ENCODE data around the gene KIF23.

The KIF23 gene

DNA sequence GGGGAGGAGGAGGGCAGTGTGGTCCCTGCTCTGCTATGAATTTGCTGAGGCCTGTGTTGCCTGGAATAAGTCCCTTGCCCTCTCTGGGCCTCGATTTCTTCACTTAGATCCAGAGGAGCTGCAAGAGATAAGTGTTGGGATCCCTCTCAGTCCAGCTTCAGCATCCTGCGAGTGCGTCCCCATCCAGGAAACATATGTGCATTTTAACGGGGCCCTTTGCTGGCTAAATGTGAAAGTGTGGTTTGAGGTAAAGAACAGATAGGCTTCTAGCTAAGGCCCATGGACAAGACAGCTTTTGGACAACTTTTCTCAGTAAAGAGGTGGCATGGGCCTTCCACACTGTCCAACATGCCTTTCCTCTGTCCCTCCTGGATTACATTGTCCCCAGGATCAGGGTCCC is 64.9 kb downstream of the KIF23 start:
- peaks cover 6% of the 10 kb centered on the region for H3K27me3 ChIP-seq (replicated peaks)

GRCh38 chr15:69479971-69480370 is 65.8 kb downstream of the KIF23 start:
- Histone ChIP-seq H3K27ac (no peak overlapping the region), H3K36me3 (replicated peaks) (no peaks in the 10 kb centered on the region), H3K27me3 (replicated peaks) (peaks cover 6% of the 10 kb centered on the region), H3K4me3 (ENCODE audit: low read depth, low read length) (no peak overlapping the region)
- in situ Hi-C loops (cut with HindIII; ENCODE audit: low pct_ligation_motif_present, low sequenced_read_pairs): no loop called here
- DNase-seq: no peak
- TF ChIP-seq, protein P1, sequence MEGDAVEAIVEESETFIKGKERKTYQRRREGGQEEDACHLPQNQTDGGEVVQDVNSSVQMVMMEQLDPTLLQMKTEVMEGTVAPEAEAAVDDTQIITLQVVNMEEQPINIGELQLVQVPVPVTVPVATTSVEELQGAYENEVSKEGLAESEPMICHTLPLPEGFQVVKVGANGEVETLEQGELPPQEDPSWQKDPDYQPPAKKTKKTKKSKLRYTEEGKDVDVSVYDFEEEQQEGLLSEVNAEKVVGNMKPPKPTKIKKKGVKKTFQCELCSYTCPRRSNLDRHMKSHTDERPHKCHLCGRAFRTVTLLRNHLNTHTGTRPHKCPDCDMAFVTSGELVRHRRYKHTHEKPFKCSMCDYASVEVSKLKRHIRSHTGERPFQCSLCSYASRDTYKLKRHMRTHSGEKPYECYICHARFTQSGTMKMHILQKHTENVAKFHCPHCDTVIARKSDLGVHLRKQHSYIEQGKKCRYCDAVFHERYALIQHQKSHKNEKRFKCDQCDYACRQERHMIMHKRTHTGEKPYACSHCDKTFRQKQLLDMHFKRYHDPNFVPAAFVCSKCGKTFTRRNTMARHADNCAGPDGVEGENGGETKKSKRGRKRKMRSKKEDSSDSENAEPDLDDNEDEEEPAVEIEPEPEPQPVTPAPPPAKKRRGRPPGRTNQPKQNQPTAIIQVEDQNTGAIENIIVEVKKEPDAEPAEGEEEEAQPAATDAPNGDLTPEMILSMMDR (IDR thresholded peaks at IDR 0.05; ENCODE audit: low read depth, low read length, missing control alignments): no peak

More for the DNA sequence above, 64.9 kb downstream of the KIF23 start:
- DNase-seq: no peak
- TF ChIP-seq, protein P1 (IDR thresholded peaks at IDR 0.05; ENCODE audit: low read depth, low read length, missing control alignments): no peak
- Histone ChIP-seq H3K4me3 (ENCODE audit: low read depth, low read length) (no peak overlapping the region), H3K36me3 (replicated peaks) (no peaks in the 10 kb centered on the region), H3K27ac (no peak overlapping the region)
- in situ Hi-C loops (cut with HindIII; ENCODE audit: low pct_ligation_motif_present, low sequenced_read_pairs): no loop called here

DNA sequence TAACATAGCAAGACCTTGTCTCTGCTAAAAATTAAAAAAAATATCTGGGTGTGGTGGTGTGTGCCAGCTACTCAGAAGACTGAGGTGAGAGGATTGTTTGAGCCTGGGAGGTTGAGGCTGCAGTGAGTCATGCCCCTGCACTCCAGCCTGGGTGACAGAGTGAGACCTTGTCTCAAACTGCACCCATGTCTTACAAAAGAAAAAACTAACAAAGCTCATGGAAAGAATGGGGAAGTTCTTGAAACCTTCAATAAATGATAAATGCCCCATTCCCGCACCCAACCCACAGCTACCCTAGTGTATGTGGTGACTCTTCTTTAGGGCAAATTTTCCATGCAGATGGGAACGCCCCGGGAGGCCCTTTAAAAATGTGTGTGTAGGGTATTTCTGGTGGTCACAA is 66.8 kb downstream of the KIF23 start:
- H3K27ac ChIP-seq: no peak overlapping the region
- H3K36me3 ChIP-seq (replicated peaks): no peaks in the 10 kb centered on the region
- DNase-seq: no peak
- in situ Hi-C loops (cut with HindIII; ENCODE audit: low pct_ligation_motif_present, low sequenced_read_pairs): no loop called here
- peaks cover 6% of the 10 kb centered on the region for H3K27me3 ChIP-seq (replicated peaks)
- H3K4me3 ChIP-seq (ENCODE audit: low read depth, low read length): no peak overlapping the region
- TF ChIP-seq, protein P1 (IDR thresholded peaks at IDR 0.05; ENCODE audit: low read depth, low read length, missing control alignments): no peak

DNA sequence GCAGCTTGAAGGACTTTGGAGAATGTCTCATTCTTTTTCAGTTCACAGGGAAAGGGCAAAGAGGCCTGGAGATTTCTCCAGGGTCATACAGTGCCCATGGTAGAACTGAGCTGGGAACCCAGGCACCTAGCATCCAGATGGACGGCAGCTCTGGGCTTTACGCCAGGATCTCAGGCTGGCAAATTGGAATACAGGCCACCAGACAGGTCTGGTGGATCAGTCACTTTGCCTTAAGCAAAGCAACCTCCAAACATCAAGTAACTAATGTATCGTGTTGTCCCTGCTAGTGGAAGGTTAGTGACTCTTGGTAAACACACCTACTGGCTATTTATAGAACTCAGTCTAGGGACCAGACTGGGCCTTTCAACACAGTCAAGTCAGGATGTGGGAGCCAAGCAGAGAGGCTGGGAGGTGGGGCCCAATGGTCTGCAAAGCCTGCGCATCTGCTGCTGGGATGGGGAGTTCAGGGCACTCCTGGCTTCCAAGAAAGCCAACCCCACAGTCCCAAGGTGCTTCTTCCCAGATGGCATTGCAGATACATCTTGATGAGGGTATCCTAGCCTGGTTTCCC is 68.6 kb downstream of the KIF23 start:
- Histone ChIP-seq H3K36me3 (replicated peaks) (no peaks in the 10 kb centered on the region), H3K27me3 (replicated peaks) (peaks cover 6% of the 10 kb centered on the region), H3K27ac (no peak overlapping the region), H3K4me3 (ENCODE audit: low read depth, low read length) (no peak overlapping the region)
- no peak for DNase-seq
- in situ Hi-C loops (cut with HindIII; ENCODE audit: low pct_ligation_motif_present, low sequenced_read_pairs): no loop called here
- TF ChIP-seq, protein P1 (IDR thresholded peaks at IDR 0.05; ENCODE audit: low read depth, low read length, missing control alignments): no peak

- Histone ChIP-seq H3K4me3 (ENCODE audit: low read depth, low read length) (no peak overlapping the region), H3K27me3 (replicated peaks) (peaks cover 6% of the 10 kb centered on the region), H3K36me3 (replicated peaks) (no peaks in the 10 kb centered on the region), H3K27ac (no peak overlapping the region)
- TF ChIP-seq, protein P1 (IDR thresholded peaks at IDR 0.05; ENCODE audit: low read depth, low read length, missing control alignments): no peak
- in situ Hi-C loops (cut with HindIII; ENCODE audit: low pct_ligation_motif_present, low sequenced_read_pairs): no loop called here
- no peak for DNase-seq
Observed at GRCh38 chr15:69484837-69485236, 70.7 kb downstream of the KIF23 start.

GRCh38 chr15:69486481-69487110 is 72.4 kb downstream of the KIF23 start:
- H3K4me3 ChIP-seq (ENCODE audit: low read depth, low read length): no peak overlapping the region

More at GRCh38 chr15:69486481-69487110, 72.4 kb downstream of the KIF23 start:
- in situ Hi-C loops (cut with HindIII; ENCODE audit: low pct_ligation_motif_present, low sequenced_read_pairs): no loop called here
- no peaks in the 10 kb centered on the region for H3K36me3 ChIP-seq (replicated peaks)
- no peak for DNase-seq
- TF ChIP-seq, protein P1 (IDR thresholded peaks at IDR 0.05; ENCODE audit: low read depth, low read length, missing control alignments): no peak
- H3K27ac ChIP-seq: no peak overlapping the region
- peaks cover 6% of the 10 kb centered on the region for H3K27me3 ChIP-seq (replicated peaks)

Measured in brain microvascular endothelial cell (primary cell).